SH-SY5Y (cell line): ENCODE data around the gene GPR153.

Experiments
- GATA2 ChIP-seq: IDR thresholded peaks from 2 replicates; pipeline ENCODE4 v1.6.1; 2011; ENCODE audit warnings: mild to moderate bottlenecking, low read depth, low read length
- GATA3 ChIP-seq: IDR thresholded peaks from 2 replicates; pipeline ENCODE4 v1.6.1; 2011; ENCODE audit warnings: low read depth, mild to moderate bottlenecking, low read length, moderate library complexity

GPR153 gene

GRCh38 chr1:6279066-6279465, 18.2 kb upstream of the GPR153 start:
- TF ChIP-seq GATA2 = no peak
- no peak for TF ChIP-seq GATA3

- TF ChIP-seq GATA2 (no peak), GATA3 (no peak)
Observed at GRCh38 chr1:6278263-6278662, 17.4 kb upstream of the GPR153 start.

GRCh38 chr1:6276811-6277555, 16.1 kb upstream of the GPR153 start:
- TF ChIP-seq GATA3 (no peak), GATA2 (no peak)

GRCh38 chr1:6275826-6276782, 15.2 kb upstream of the GPR153 start:
- TF ChIP-seq GATA3 = no peak
- TF ChIP-seq GATA2 = no peak

GRCh38 chr1:6274622-6275139, 13.8 kb upstream of the GPR153 start:
- TF ChIP-seq GATA3 (no peak), GATA2 (no peak)

GRCh38 chr1:6274102-6274501, 13.2 kb upstream of the GPR153 start:
- no peak for TF ChIP-seq GATA3
- TF ChIP-seq GATA2 = no peak

DNA sequence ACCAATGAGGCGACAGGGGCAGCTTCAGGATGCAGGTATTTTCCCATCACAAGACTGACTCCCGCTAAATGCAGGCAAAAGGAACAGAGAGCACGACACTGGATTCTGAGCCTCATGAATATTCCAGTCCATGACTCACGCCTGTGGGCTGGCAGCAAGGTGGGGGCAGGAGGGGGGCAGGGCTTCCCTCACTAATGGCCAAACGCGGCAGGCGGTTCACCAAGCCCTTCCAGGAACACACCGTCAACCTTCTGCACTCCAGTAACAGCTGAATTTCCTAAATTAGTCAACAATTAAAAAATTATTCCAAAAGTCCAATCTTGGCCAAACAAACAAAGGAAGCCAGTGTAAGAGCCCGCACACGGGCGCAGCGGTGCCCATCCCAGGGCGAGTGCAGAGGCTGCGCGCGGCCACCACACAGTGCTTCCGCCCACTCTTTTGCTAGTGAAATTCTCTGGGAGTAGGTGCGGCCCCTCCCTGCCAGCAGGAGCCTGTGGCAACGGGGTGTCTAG, 12.5 kb upstream of the GPR153 start:
- no peak for TF ChIP-seq GATA2
- no peak for TF ChIP-seq GATA3

GRCh38 chr1:6272868-6273267, 12.0 kb upstream of the GPR153 start:
- no peak for TF ChIP-seq GATA3
- no peak for TF ChIP-seq GATA2

DNA sequence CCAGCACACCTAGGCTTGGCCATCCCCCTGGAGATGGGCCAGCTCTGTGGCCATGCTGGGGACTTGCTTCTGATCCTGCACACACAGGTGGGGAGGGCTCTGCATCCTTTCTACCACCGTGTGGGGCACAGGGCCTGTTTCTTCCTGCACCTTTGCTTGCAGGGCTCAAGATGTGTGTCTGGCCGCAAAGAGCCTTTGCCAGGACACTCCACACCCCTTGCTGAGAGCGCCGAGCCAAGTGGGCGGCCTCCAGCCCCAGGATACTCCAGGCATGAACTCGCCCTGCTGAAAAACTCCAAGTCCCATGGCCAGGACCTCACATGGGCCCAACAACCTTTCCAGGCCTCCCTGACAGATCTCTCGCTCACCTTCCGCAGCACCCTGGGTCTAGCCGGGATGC, 11.6 kb upstream of the GPR153 start:
- TF ChIP-seq GATA2 = no peak
- TF ChIP-seq GATA3 = no peak

DNA sequence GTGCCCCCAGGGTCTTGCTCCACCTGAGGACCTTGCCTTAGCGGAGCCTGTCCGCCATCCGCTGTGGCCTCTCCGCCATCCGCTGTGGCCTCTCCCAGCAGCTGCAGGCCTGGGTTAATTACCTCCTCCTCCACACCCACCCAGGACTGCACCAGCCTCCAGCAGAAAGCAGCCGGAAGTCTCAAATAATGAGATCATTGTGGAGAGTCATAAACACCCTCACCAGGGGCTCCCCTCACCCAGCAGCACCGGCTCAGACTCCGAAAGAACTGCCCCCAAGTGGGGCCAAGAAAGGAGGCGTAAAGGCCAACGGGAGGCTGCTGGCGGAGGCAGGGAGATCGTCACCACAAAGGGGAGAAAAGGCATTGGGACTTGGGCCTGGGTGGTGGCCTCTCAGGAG, 10.7 kb upstream of the GPR153 start:
- no peak for TF ChIP-seq GATA2
- no peak for TF ChIP-seq GATA3

GRCh38 chr1:6271006-6271405, 10.1 kb upstream of the GPR153 start:
- TF ChIP-seq GATA2 (no peak), GATA3 (no peak)

- no peak for TF ChIP-seq GATA3
- no peak for TF ChIP-seq GATA2
Observed at GRCh38 chr1:6270401-6270800, 9.5 kb upstream of the GPR153 start.

DNA sequence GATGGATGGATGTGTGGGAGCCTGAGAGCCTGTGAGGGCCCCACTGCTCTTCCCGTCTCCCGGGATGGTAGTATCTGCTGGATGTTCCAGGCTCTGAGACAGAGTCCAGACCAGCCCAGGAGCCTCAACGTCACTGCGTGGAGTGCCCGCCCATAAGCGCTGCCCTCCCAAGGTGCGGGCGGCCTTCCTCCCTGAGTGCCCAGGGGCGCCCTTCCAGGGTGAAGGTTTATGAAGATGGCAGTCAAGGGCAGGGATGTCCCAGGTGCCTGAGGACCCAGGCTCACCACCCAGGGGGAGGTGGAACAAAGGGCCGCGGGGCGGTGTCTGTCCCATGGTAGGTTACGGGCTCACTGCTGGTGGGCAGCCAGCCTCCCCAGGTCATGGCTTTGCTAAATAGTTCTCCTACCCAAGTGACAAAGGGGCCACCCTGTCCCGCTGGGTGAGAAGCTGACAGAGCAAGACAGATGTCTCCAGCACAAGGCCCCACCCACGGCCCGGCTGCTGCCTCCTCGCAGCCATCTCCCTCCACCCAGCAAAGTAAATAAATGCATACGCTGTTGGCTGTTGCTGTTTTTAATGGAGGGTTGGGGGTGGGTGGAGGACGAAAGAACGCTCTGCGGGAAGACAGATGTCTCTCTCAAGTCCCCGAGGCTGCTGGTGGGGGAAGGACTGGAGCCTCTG, 9.0 kb upstream of the GPR153 start:
- TF ChIP-seq GATA2 = no peak
- TF ChIP-seq GATA3 = no peak

DNA sequence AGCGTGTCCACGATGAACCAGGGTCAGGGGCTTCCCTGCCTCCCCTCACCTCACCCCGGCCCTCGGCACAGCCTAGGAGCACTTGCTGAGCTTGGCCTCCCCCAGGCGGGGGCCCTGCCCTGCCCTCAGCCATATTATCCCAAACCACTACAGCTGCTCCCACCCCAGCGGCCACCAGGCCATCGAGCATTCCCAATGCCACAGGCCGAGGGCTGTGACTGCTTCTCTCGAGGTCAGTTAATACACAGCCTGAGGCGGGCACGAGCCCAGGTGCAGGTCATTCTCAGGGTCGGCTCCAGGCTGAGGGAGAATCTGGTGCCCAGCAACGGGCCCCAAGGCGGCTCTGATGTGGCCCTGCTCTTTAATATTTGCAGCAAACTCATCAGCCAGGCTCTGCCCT, 8.4 kb upstream of the GPR153 start:
- TF ChIP-seq GATA3 = no peak
- TF ChIP-seq GATA2 = no peak

DNA sequence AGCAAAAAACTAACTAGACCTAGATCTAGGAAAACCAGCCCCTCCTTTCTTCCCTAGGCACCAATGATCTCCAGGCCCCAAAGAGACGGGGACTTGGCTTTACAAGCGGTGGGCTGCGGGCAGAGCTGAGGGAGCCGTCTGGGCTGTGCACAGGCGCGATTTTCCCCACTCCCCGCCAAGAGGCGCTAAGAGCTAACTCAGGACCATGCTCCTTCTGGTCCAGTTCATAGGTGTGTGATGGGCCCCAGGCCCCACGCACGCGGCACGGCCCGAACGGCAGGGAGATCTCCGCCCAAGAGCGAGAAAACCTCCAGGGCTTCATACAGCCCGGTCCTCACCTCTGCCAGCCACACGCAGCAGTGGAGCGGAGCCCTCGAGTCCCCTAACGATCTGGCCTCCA, 7.5 kb upstream of the GPR153 start:
- TF ChIP-seq GATA2 (no peak), GATA3 (no peak)
